Right atrium auricular region (tissue), 2 donors: Measurements from ENCODE around the gene PRDM15. TPM values are rescaled to one million over a fixed set of nuclear protein-coding genes. Genes with fewer than 3 reads are reported as not detected.

ENCODE experiments used
- DNase-seq: peaks from one replicate; pipeline ENCODE4 v3.0.0-alpha.2; 2019; ENCODE audit warnings: low spot score
- H3K27ac ChIP-seq, 2 donors: fragments of 200-600 bp; sonication (generic); 1 replicate in 1 of 2; 2 replicates in 1 of 2; pipeline ENCODE4 v1.5.1; 2016 to 2019
- H3K27me3 ChIP-seq, 2 donors: fragments of 200-600 bp; sonication (generic); one replicate each; pipeline versions ENCODE4 v1.5.1 to v1.6.0; 2017 to 2019
- H3K36me3 ChIP-seq: fragments of 200-600 bp; sonication (generic); one replicate; pipeline ENCODE4 v1.5.1; 2016
- H3K4me1 ChIP-seq, 2 donors: fragments of 200-600 bp; sonication (generic); one replicate each; pipeline versions ENCODE4 v1.5.1 to v1.6.0; 2017 to 2019
- H3K4me3 ChIP-seq, 2 donors: fragments of 200-600 bp; sonication (generic); 1 replicate in 1 of 2; 2 replicates in 1 of 2; pipeline ENCODE4 v1.5.1; 2017 to 2019; ENCODE audit warnings: mild to moderate bottlenecking in 1 of 2, moderate library complexity in 1 of 2
- H3K9me3 ChIP-seq, 2 donors: fragments of 200-600 bp; sonication (generic); one replicate each; pipeline ENCODE4 v1.5.1; 2019
- CTCF ChIP-seq, 2 donors: fragments of 200-600 bp; sonication (generic); IDR thresholded peaks; one replicate each; pipeline ENCODE4 v1.5.1; 2019; ENCODE audit warnings: antibody characterized with exemption in 2 of 2
- total RNA-seq, 2 donors: library from RNA; depleted of rRNA; stranded (reverse); fragments of >200 nt; gene quantifications; one replicate each; pipeline ENCODE4 v1.1.0, GENCODE V29; 2016

PRDM15 gene
- total RNA-seq, 2 donors from 2014 or later: 2.6 to 4.2 TPM

GRCh38 chr21:41919666-41920398 is 40.7 kb upstream of the PRDM15 start:
- no peaks in the 10 kb centered on the region for H3K27me3 ChIP-seq
- peaks cover 14% of the 10 kb centered on the region for H3K36me3 ChIP-seq
- H3K4me1 ChIP-seq: peaks cover 0 to 18% of the 10 kb centered on the region in 2 donors
- no peak for TF ChIP-seq CTCF (IDR thresholded peaks at IDR 0.05)
- no peaks in the 10 kb centered on the region for H3K9me3 ChIP-seq
- no peak overlapping the region for H3K4me3 ChIP-seq
- no peak for DNase-seq
- H3K27ac ChIP-seq: no peak overlapping the region

- Histone ChIP-seq H3K4me3 (no peak overlapping the region), H3K4me1 (peaks cover 0 to 12% of the 10 kb centered on the region in 2 donors), H3K36me3 (peaks cover 20% of the 10 kb centered on the region), H3K27me3 (no peaks in the 10 kb centered on the region), H3K9me3 (no peaks in the 10 kb centered on the region), H3K27ac (no peak overlapping the region)
- no peak for DNase-seq
- TF ChIP-seq CTCF (IDR thresholded peaks at IDR 0.05): no peak
Measured at GRCh38 chr21:41918561-41919358, 39.6 kb upstream of the PRDM15 start.

GRCh38 chr21:41917531-41917930 is 38.4 kb upstream of the PRDM15 start:
- TF ChIP-seq CTCF (IDR thresholded peaks at IDR 0.05): no peak

GRCh38 chr21:41916888-41917433 is 37.8 kb upstream of the PRDM15 start:
- Histone ChIP-seq H3K36me3 (peaks cover 21% of the 10 kb centered on the region), H3K27me3 (no peaks in the 10 kb centered on the region), H3K4me3 (no peak overlapping the region), H3K9me3 (no peaks in the 10 kb centered on the region), H3K4me1 (peaks cover 0 to 7% of the 10 kb centered on the region in 2 donors), H3K27ac (no peak overlapping the region)
- TF ChIP-seq CTCF (IDR thresholded peaks at IDR 0.05): no peak
- no peak for DNase-seq

More at GRCh38 chr21:41917531-41917930, 38.4 kb upstream of the PRDM15 start:
- no peaks in the 10 kb centered on the region for H3K27me3 ChIP-seq
- H3K9me3 ChIP-seq: no peaks in the 10 kb centered on the region
- no peak for DNase-seq
- no peak overlapping the region for H3K27ac ChIP-seq
- H3K4me1 ChIP-seq: peaks cover 0 to 8% of the 10 kb centered on the region in 2 donors
- H3K4me3 ChIP-seq: no peak overlapping the region
- H3K36me3 ChIP-seq: peaks cover 20% of the 10 kb centered on the region

- no peak overlapping the region for H3K27ac ChIP-seq
- no peaks in the 10 kb centered on the region for H3K4me1 ChIP-seq
- DNase-seq: no peak
- no peaks in the 10 kb centered on the region for H3K9me3 ChIP-seq
- TF ChIP-seq CTCF (IDR thresholded peaks at IDR 0.05): no peak
- H3K27me3 ChIP-seq: no peaks in the 10 kb centered on the region
- H3K4me3 ChIP-seq: no peak overlapping the region
- peaks cover 26% of the 10 kb centered on the region for H3K36me3 ChIP-seq
Measured at GRCh38 chr21:41914965-41915364, 35.8 kb upstream of the PRDM15 start.
